Stromal cell of bone marrow (primary cell): ENCODE data around the gene FAM171A2.
"Not testable (repeated sequence)": the region's sequence is repeated elsewhere in the genome, so short reads cannot be mapped to it uniquely, and the experiment has no call there.

Source experiments
- DNase-seq: peaks from one replicate; pipeline ENCODE4 v3.0.0-alpha.2; 2012; ENCODE audit warnings: low read depth

Gene FAM171A2

DNA sequence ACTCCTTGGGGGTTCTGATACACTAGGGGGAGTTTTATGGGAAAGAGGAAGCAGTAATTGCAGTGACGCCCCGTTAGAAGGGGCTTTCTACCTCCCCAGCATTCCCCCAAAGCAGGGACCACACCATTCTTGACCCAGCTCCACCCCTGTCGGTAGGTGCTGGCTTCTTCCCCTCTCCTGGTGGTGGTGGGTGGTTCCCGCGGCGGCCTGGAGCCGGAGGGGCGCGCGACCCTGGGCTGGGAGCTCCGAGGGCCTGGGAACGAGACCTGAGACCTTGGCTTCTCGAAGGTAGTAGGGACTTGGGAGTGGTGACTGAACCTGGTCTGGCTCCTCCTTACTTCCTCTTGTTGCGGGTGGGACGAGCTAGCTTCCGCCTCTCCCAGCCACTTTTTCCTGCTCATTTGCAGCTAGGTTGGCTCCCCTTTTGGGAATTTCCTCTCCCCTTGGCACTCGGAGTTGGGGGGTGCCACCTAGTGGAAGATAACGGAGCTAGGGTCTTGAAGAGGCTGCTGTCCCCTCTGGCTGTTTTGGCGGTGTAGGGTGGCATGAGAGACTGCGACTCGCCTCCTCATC lies 18.1 kb downstream of the FAM171A2 start:
- no peak for DNase-seq

DNA sequence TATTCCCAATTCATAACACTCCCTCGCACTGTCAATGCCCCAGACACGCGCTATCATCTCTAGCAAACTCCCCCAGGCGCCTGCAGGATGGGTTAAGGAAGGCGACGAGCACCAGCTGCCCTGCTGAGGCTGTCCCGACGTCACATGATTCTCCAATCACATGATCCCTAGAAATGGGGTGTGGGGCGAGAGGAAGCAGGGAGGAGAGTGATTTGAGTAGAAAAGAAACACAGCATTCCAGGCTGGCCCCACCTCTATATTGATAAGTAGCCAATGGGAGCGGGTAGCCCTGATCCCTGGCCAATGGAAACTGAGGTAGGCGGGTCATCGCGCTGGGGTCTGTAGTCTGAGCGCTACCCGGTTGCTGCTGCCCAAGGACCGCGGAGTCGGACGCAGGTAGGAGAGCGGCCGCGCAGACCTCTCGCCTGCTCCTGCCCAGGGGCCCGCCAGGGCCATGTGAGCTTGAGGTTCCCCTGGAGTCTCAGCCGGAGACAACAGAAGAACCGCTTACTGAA lies 18.7 kb downstream of the FAM171A2 start, which contains the start of gene GRN:
Gene GRN (plus strand): TSS at position 364 of the 515 bp plus-strand sequence. CDS start 3,863 bp downstream, outside the sequence.
- DNase-seq, result peak; percentile 99

DNA sequence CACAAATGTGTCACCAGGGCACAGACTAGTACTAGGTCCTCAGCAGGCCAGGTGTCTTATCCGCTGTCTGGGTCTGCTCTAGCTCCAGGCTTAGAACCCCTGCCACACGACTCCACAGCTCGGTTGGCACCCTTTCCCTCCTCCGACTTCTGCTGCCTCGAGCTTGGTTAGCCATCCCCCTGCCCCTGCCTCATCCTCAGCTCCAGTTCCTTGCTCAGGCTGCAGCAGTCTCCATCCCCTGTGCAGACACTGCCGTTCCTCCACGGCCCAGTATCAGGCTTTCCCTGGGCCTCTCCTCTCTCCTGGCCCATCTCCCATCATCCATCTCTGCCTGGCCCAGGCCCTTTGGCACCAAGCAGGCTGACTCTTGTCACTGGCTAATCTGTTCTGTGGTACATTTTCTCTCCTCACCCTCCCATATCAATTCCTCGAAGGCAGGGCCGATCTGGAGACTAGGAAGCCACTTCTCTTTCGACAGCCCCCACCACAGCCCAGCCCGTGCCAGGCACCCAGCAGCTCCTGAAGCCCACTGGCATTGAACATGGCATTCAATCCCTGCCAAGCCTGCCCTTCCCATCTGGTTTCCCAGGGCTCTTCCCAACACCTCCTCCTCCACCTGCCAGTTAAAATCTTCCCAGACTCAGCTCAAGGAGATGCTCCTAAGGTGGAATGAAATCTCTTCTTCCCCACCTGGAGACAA lies 20.0 kb downstream of the FAM171A2 start:
- DNase-seq, result no peak

DNA sequence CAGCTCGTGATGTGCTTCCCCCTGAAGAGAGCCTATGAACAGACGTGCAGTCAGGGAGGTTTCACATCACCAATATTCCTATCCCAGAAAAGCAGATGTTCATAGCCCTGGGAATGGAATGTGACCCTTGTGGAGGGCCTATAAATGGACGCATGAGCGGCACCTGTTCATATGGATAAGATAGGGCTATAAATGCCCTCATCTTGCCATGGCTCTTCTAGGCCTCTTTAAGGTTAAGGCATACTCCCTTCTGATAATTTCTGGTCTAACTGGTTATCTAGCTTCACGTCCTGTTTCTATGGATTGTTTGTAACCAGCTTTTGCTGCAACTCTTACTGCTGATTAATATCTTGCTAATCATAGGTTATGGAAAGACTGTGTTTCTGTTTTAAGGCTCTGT lies 23.1 kb downstream of the FAM171A2 start:
- DNase-seq, result not testable (repeated sequence)

DNA sequence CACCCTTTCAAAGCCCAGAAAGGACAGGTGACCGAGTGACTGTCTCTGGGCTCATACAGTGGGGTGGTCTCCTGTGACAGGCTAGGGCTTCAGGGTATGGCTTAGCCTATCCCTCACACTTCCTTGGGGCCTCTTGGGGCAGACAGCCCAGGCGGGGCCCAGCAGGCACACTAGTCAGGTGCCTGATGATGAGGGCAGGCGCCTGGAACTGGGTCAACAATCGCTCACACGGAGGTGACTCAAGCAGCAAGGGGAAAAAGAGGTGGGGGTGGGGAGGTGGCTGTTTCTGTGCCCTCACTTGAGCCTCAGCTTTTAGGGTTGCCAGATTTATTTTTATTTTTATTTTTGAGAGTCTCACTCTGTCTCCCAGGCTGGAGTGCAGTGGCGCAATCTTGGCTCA lies 25.0 kb downstream of the FAM171A2 start:
- DNase-seq, result no peak

DNA sequence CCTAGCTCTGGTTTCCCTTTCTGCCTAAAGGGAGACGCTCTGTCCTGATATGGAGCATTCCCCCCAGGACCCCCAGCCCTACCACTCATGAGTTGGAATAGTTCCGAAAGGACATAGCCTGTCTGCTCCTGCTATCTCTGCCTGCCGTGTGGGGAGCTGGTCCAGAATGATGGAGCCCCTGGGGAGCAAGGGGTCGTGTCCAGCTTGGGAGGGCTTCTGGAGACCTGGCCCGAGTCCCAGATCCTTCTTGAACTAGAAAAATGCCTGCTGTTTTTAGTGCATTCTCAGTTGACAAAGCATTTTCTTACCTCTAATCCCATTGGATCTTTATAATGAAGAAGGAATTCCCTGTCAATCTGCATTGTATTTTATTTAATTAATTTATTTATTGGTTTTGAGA lies 27.7 kb downstream of the FAM171A2 start:
- no peak for DNase-seq

DNA sequence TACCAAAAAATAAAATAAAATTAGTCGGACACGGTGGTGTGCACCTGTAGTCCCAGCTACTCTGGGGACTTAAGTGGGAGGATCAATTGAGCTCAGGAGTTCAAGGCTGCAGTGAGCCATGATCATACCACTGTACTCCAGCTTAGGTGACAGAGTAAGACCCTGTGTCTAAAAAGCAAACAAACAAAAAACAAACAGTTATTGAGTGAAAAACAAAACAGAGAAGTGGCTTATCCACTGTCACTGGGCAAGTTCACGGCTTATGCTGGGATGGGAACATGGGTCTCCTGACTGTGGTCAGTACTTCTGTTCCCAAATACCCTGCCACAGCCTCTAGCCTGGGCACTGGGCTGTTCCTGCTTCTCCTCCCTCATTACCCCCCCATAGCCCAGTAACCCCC lies 28.1 kb downstream of the FAM171A2 start:
- DNase-seq, result no peak

DNA sequence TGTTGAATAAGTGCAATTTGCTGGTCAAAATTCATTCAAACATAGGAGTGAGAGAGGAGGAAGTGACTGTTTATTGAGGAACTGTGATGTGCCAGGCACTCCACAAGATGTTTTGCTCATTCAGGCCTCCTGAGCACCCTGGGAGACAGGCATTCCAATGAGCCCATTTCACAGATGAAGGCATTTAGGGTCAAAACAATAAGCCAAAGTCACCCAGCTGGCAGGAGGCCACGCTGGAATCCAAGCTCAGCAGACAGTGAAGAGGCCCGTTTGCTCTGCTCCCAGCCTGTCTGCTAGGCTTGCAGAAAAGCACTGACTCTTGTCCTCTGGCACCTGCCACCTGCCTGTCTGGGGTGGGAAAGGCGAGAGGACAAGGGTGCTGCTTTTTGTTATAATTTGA lies 28.9 kb downstream of the FAM171A2 start:
- DNase-seq, result no peak

DNA sequence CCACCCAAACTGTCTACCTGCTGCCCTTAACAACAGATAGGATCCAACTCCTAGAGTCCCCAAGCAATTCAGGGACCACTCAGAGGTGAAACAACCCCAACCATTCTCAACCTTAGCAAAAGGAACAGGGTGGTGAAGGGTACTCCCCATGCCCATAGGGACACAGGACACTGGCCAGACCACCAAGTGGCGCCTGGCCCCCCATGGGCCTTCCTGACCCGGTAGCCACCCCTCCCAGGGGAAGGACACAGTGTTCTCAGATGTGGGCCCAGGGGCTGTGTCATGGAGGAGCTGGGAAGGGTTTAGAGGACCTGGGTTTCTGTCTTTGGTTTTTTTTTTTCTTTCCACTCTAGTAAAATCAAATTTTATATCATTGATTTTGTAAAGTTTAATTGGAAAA lies 29.3 kb downstream of the FAM171A2 start:
- DNase-seq, result no peak

DNA sequence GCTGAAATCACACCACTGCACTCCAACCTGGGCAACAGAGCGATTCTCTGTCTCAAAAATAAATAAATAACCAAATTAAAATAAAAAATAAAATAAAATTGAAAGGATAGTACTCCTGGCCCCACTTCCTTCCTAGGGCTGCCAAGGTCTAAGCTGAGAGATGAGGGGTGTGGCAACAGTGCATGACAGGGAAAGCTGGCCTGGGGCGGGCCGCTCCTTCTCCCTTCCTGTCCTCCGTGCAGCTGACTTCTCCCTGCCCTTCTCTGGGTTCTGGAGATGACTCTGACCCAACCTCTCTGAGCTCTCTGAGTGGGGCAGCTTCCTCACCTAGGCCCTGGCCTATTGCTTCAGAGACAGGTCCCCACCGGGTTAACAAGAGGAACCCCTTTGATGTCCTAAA lies 30.3 kb downstream of the FAM171A2 start:
- DNase-seq, result no peak

DNA sequence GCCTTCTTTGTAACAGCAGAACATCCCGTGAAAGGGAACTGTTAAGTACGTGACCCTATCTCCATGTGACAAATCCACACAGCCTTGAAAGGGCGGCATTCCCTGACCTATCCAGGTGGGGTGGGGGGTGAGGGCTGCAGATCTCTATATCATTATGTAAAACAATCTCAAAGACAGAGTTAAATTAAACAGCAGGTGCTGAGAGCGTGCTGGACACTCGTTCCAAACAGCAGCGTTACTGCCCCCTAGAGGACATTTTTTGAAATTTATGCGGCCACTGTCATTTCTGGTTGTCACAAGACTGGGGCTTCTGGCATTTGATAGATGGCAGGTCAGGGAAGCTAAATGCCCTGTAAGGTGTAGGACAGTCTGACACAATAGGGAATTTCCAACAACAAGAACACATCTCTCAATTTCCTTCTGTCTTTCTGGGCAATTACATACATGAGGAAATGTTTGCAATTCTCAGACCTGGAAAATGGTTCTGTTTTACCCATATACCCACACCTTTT lies 32.3 kb downstream of the FAM171A2 start:
- DNase-seq, result no peak

DNA sequence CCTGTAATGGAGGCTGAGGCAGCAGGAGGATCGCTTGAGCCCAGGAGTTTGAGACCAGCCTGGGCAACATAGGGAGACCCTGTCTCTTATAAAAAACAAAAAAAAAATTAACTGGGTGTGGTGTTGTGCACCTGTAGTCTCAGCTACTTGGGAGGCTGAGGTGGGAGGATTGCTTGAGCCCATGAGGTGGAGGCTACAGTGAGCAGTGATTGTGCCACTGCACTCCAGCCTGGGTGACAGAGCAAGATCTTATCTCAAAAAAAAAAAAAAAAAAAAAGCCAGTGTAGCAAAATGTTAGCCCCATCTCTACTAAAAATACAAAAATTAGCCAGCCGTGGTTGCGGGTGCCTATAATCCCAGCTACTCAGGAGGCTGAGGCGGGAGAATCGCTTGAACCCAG lies 33.4 kb downstream of the FAM171A2 start:
- not testable (repeated sequence) for DNase-seq

DNA sequence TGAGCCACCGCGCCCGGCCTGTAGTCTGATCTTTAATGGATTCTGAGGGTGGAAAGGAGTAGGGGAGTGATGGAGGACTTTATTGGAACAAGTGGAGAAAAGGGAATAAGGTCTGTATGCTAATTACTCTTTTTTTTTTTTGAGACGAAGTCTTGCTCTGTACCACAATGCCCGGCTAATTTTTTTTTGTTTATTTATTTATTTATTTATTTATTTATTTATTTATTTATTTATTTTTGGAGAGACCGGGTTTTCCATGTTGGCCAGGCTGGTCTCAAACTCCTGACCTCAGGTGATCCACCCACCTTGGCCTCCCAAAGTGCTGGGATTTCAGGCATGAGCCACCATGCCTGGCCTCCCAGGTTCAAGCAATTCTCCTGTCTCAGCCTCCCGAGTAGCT lies 34.1 kb downstream of the FAM171A2 start:
- not testable (repeated sequence) for DNase-seq

DNA sequence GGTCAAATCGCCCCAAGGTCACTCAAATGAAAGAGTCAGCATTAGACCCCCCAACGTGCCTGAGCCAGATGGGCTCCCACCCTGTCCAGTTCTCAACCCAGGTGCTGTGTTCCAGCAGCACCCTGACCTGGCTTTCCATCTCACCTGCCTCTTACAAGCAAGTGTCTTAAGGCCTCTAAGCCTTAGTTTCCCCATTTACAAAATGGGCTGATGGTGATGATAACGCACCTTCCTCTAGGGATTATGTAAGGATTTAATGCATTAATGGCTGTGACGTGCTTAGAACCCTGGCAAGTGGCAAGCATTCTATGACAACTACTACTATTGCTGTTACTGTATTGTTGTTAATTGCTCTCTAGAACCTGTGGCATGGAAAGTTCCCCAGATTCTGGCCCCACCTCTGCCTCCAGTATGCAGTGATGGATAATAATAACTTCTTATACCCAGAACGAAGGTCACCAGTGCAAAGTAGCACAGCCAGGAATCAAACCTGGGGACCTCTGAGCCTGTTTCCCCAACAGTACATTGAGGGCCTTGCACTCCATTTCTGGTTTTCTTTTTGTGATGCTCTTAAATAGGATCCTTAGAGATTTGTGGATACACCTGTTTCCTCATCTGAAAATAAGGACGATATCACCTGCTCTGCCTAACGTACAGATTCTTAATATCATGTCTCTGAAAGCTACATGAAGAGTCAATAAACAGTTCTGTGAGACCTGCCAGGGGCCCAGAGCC lies 35.8 kb downstream of the FAM171A2 start:
- DNase-seq, result no peak

DNA sequence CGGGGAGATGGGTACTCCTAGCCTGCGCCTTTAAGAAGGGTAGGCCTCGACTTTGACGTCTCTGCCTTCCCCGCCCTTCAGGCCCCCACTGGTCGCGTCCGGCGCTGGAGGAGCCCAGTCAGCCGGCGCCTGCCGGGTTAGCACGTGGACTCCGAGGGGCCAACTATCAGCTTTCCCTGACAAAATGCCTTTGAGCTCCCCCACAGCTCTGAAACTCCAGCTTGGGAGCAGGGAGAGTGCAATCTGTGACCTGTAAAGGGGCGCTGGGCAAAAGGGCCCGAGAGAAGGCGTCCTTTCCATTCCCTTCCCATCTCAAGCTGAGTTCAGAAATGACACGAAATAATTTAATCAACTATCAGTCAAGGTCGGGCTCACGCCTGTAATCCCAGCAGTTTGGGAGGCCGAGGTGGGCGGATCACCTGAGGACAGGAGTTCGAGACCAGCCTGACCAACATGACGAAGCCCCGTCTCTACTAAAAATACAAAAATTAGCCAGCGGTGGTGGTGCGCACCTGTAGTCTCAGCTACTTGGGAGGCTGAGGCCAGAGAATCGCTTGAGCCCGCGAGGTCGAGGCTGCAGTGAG lies 36.7 kb downstream of the FAM171A2 start:
- DNase-seq, result peak; percentile 96

DNA sequence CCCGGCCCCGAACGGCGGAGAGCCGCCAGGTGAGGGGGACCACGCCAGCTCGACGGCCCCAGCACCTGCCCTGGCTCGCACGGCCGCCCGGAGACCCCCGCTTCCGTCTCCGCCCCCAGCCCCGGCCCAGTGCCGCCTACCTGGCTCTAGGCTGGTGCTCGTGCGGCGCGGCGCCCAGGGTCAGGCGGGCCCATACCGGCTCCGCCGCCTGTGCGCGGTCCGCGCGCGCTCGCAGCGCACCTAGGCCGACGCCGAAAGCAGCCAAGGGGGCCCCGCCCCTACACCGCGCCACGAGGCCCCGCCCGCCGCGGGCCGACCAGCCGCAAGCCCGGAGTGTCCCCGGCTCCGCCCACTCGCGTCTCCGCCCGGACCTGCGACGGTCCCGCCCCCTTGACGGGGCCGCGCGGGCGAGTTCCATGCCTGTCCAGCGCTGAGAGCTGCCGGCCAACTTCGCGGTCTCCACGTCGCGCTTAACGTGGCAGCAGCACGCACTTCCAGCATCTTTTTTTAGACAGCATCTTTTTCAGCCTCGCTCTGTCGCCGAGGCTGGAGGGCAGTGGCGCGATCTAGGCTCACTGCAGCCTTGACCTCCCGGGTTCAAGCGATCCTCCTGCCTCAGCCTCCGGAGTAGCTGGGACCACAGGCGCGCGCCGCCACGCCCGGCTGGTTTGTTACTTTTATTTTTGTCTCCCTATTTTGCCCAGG lies 38.9 kb downstream of the FAM171A2 start, which contains the start of gene SLC25A39:
Gene SLC25A39 (minus strand): TSS at position 253 of the 705 bp plus-strand sequence. CDS start 1,261 bp downstream, outside the sequence.
- peak; percentile 83 for DNase-seq

DNA sequence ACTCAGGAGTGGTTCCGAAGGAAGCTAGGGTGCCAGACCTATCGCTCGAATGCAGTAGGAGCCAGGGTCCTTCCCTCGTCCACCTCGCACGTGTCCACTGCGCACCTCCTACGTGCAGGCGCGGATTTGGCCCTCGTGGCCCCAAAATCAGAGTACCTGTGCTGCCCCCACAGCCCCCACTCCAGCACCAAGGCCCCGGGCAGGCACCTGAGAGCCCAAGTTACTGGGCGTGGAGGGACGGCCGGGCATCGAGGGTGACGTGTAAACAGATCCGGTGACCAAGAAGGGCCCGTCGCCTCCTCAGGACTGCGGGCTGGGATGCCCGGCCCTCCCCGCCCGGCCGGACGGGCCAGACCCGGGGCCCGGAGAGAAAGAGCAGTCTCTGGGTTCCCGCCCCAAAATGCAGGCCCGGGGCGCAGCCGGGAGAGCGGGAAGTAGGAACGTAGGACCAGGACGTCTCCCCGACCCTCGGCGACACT lies 39.5 kb downstream of the FAM171A2 start:
- no peak for DNase-seq

DNA sequence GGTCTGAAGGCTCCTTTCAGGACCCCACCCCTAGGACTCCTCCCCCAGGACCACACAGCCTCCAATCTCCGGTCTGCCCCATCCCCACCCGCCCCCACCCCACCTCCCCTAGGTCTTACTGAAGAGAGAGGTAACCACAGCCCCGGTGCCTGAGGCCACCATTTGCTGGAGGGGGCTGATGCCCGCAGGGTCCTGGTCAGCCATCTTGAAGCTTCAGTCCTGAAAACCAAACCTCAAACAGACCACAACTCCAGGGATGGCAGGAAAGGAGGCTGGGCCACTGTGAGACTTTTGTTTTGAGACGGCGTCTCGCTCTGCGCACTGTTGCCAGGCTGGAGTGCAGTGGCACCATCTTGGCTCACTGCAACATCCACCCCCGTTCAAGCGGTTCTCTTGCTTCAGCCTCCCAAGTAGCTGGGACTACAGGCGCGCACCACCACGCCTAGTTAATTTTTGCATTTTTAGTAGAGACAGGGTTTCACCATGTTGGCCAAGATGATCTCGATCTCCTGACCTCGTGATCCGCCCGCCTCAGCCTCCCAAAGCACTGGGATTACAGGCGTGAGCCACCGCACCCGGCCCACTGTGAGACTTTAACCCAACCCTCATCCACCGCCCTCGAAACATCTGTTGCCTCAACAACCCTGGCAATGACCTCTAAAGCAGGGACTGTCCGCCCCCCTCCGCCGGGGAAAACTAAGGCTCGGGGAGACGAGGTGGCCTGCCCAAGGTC lies 40.1 kb downstream of the FAM171A2 start:
- DNase-seq, result no peak

DNA sequence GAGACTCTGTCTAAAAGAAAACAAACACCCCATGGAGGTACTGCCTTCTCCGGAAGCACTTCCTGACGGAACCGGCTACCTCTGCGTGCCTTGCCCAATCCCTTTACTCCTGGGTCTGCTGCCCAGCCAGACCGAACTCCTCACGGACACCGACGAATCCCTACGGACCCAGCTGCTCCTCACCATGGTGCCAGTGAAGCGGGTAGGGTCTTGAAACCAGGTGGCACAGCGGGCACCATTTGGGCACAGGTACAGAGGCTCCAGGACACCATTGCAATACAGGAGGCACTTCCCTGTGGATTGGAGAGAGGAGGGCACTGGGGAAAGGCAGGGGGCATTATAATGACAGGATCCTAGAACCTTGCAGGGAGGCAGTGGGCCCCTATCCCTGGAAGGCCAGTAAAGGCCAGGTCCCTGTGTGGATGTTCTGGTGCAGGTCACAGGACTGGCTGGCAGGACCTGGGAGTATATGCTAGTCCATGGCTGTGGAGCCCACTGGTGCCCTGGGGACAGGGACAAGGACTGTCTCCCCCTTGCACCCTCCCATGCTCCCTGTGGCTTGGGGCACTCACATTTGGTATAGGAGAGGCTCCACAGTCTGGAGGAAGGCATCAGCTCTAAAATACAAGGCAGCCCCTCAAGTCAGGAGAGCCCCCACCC lies 41.3 kb downstream of the FAM171A2 start:
- DNase-seq, result no peak
